GM12874 (cell line): ENCODE measurements around the gene SRA1.

ENCODE experiments used
- TF ChIP-seq, protein P1 (sequence below): IDR thresholded peaks from 2 replicates; pipeline ENCODE4 v1.5.1; 2011; ENCODE audit warnings: low read depth, mild to moderate bottlenecking, control low read depth, low read length, moderate library complexity; ENCODE audit not compliant: insufficient read depth

Gene SRA1

GRCh38 chr5:140576776-140577201, 19.5 kb upstream of the SRA1 start:
- TF ChIP-seq, protein P1, sequence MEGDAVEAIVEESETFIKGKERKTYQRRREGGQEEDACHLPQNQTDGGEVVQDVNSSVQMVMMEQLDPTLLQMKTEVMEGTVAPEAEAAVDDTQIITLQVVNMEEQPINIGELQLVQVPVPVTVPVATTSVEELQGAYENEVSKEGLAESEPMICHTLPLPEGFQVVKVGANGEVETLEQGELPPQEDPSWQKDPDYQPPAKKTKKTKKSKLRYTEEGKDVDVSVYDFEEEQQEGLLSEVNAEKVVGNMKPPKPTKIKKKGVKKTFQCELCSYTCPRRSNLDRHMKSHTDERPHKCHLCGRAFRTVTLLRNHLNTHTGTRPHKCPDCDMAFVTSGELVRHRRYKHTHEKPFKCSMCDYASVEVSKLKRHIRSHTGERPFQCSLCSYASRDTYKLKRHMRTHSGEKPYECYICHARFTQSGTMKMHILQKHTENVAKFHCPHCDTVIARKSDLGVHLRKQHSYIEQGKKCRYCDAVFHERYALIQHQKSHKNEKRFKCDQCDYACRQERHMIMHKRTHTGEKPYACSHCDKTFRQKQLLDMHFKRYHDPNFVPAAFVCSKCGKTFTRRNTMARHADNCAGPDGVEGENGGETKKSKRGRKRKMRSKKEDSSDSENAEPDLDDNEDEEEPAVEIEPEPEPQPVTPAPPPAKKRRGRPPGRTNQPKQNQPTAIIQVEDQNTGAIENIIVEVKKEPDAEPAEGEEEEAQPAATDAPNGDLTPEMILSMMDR = no peak

GRCh38 chr5:140575309-140575708, 18.0 kb upstream of the SRA1 start:
- TF ChIP-seq, protein P1 = no peak

- TF ChIP-seq, protein P1 = no peak
These were observed 16.9 kb upstream of the SRA1 start for GRCh38 chr5:140574165-140574564.

- TF ChIP-seq, protein P1 = no peak
These were observed 16.4 kb upstream of the SRA1 start for GRCh38 chr5:140573683-140574082.

GRCh38 chr5:140571105-140571504, 13.8 kb upstream of the SRA1 start:
- TF ChIP-seq, protein P1 = no peak

DNA sequence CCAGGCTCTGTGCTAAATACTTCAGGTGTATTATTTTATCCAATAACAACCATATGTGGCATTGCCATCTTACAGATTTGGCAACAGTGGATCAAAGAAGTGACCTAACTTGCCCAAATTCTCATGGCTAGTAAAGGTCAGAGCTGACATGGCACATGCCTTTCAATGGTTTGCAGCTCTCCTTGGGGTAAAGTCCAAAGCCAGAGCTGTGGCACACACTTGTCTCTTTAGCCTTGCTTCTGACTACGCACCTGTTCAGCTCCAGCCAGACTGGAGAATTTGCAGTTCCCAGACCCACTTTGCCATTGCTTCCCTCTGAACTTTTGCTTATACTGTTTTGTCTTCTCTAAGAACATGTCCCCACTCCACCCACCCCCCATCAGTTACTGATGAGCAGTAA, 13.2 kb upstream of the SRA1 start:
- TF ChIP-seq, protein P1 = no peak

DNA sequence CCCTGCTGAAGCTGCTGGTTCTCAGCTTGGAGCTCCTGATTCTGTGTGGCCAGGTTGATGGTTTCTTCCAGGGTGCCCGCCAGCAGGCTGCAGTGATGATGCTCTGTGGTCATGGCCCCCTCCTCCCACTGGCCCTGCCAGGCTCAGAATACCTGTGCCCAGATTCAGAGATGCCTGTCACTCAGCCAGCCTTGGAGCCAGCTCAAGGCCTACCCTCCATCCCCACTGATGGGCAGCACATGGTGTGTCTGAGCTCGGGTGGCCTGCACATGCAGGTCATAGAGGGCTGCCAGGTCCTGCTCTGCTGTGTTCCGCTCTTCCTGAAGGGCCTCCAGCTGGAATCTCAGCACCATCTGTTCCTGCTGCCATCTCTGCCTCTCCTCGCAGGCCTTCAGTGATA, 12.8 kb upstream of the SRA1 start:
- TF ChIP-seq, protein P1 = no peak

DNA sequence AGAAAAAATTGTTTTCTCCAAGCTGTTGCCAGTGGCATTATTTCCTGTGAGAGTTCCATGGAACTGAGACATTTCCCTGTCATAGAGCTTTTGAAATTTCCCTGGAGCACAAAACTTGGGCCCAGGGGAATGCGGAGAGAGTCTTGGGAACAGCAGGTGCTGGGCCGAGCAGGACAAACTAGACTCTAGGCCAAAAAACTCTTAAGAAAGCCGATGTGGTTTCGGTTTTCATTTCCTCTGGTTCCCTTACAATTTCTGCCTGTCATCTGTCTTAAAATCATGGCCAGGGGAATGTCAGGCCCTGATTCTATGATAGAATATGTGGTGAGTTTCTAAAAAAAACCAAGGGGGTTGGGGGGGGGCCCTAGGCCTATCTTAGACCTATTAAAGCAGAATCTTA, 11.9 kb upstream of the SRA1 start:
- TF ChIP-seq, protein P1 = no peak
